H9 (cell line): ENCODE measurements around the gene PHACTR1. TPM values are rescaled to one million over a fixed set of nuclear protein-coding genes. Genes with fewer than 3 reads are reported as not detected.

ENCODE experiments used
- DNase-seq: peaks from one replicate; pipeline ENCODE4 v3.0.0-alpha.2; 2017
- H2AFZ ChIP-seq: one replicate; pipeline ENCODE4 v1.6.1; 2013; ENCODE audit warnings: mild to moderate bottlenecking, low read length, control low read depth, moderate library complexity
- H2AK5ac ChIP-seq: 2 replicates; pipeline ENCODE4 v1.6.1; 2013; ENCODE audit warnings: low read length, control low read depth, mixed read lengths; ENCODE audit not compliant: insufficient read length
- H2BK120ac ChIP-seq: one replicate; pipeline ENCODE4 v1.6.1; 2013; ENCODE audit warnings: low read depth, mild to moderate bottlenecking, low read length, control low read depth, inconsistent platforms; ENCODE audit not compliant: poor library complexity, severe bottlenecking
- H2BK12ac ChIP-seq: 2 replicates; pipeline ENCODE4 v1.6.1; 2013; ENCODE audit warnings: low read length, control low read depth, mixed read lengths, low read depth; ENCODE audit not compliant: insufficient read length
- H2BK15ac ChIP-seq: 2 replicates; pipeline ENCODE4 v1.6.1; 2013; ENCODE audit warnings: low read depth, low read length, control low read depth
- H2BK20ac ChIP-seq: one replicate; pipeline ENCODE4 v1.6.1; 2013; ENCODE audit warnings: low read depth, mild to moderate bottlenecking, low read length, control low read depth, inconsistent platforms; ENCODE audit not compliant: poor library complexity, severe bottlenecking
- H2BK5ac ChIP-seq: 2 replicates; pipeline ENCODE4 v1.6.1; 2013; ENCODE audit warnings: low read length, control low read depth, mixed read lengths; ENCODE audit not compliant: insufficient read length
- H3K14ac ChIP-seq: 2 replicates; pipeline ENCODE4 v1.6.1; 2013; ENCODE audit warnings: low read length, control low read depth; ENCODE audit not compliant: insufficient read depth
- H3K18ac ChIP-seq: 2 replicates; pipeline ENCODE4 v1.6.1; 2013; ENCODE audit warnings: low read depth, mild to moderate bottlenecking, mixed read lengths, low read length, control low read depth; ENCODE audit not compliant: insufficient read length
- H3K23ac ChIP-seq: 2 replicates; pipeline ENCODE4 v1.6.1; 2013; ENCODE audit warnings: low read length, control low read depth, mixed read lengths, low read depth; ENCODE audit not compliant: insufficient read length
- H3K23me2 ChIP-seq: 2 replicates; pipeline ENCODE4 v1.6.1; 2013; ENCODE audit warnings: low read depth, mild to moderate bottlenecking, mixed read lengths, low read length, control low read depth; ENCODE audit not compliant: insufficient read length, poor library complexity, severe bottlenecking
- H3K27ac ChIP-seq: 2 replicates; pipeline ENCODE4 v1.5.1; 2013; ENCODE audit warnings: low read length, control low read depth, mixed read lengths, low read depth; ENCODE audit not compliant: insufficient read length
- H3K27me3 ChIP-seq: 2 replicates; pipeline ENCODE4 v1.6.1; 2013; ENCODE audit warnings: low read length, control low read depth, inconsistent platforms; ENCODE audit not compliant: insufficient read depth
- H3K4ac ChIP-seq: 2 replicates; pipeline ENCODE4 v1.6.1; 2013; ENCODE audit warnings: low read depth, mild to moderate bottlenecking, control low read depth, inconsistent platforms, low read length, moderate library complexity
- H3K4me1 ChIP-seq: 2 replicates; pipeline ENCODE4 v1.6.1; 2013; ENCODE audit warnings: low read length, control low read depth, inconsistent platforms; ENCODE audit not compliant: insufficient read depth
- H3K4me2 ChIP-seq: 2 replicates; pipeline ENCODE4 v1.6.1; 2013; ENCODE audit warnings: low read length, control low read depth, mixed read lengths; ENCODE audit not compliant: insufficient read length, insufficient read depth
- H3K56ac ChIP-seq: 2 replicates; pipeline ENCODE4 v1.6.1; 2013; ENCODE audit warnings: low read depth, mild to moderate bottlenecking, mixed read lengths, low read length, control low read depth; ENCODE audit not compliant: insufficient read length
- H3K79me1 ChIP-seq: 2 replicates; pipeline ENCODE4 v1.6.1; 2013; ENCODE audit warnings: low read depth, mild to moderate bottlenecking, moderate library complexity, low read length, control low read depth, inconsistent platforms; ENCODE audit not compliant: insufficient read depth, poor library complexity, severe bottlenecking
- H3K79me2 ChIP-seq: 2 replicates; pipeline ENCODE4 v1.6.1; 2013; ENCODE audit warnings: low read length, control low read depth, inconsistent platforms; ENCODE audit not compliant: insufficient read depth
- H3K9ac ChIP-seq: 2 replicates; pipeline ENCODE4 v1.6.1; 2013; ENCODE audit warnings: low read length, control low read depth, mixed read lengths; ENCODE audit not compliant: insufficient read length; ENCODE audit errors: extremely low read depth
- H3K9me3 ChIP-seq: one replicate; pipeline ENCODE4 v1.6.1; 2013; ENCODE audit warnings: low read depth, low read length, inconsistent platforms; ENCODE audit not compliant: control insufficient read depth
- H3T11ph ChIP-seq: one replicate; pipeline ENCODE4 v1.6.1; 2013; ENCODE audit warnings: mild to moderate bottlenecking, low read length, control low read depth, inconsistent platforms
- H4K20me1 ChIP-seq: one replicate; pipeline ENCODE4 v1.6.1; 2013; ENCODE audit not compliant: control insufficient read depth, insufficient read length, insufficient read depth
- H4K5ac ChIP-seq: 2 replicates; pipeline ENCODE4 v1.6.1; 2013; ENCODE audit warnings: low read depth, mild to moderate bottlenecking, mixed read lengths, low read length, control low read depth; ENCODE audit not compliant: insufficient read length
- H4K8ac ChIP-seq: replicated peaks from 2 replicates; pipeline ENCODE4 v1.6.1; 2013; ENCODE audit warnings: low read length, control low read depth, mixed read lengths, low read depth; ENCODE audit not compliant: insufficient read length
- H4K91ac ChIP-seq: 2 replicates; pipeline ENCODE4 v1.6.1; 2013; ENCODE audit warnings: low read depth, mild to moderate bottlenecking, moderate library complexity, mixed read lengths, low read length, control low read depth; ENCODE audit not compliant: insufficient read length
- H3K27ac Mint-ChIP-seq, 3 experiments: 2 replicates in 2 of 3; 3 replicates in 1 of 3; pipeline ENCODE4 v1.8.0; 2020 to 2021; ENCODE audit warnings: mixed read lengths in 3 of 3, mild to moderate bottlenecking in 1 of 3, moderate library complexity in 1 of 3
- H3K27me3 Mint-ChIP-seq: 2 replicates; pipeline ENCODE4 v1.8.0; 2021; ENCODE audit warnings: low read depth, mild to moderate bottlenecking, moderate library complexity, mixed read lengths
- H3K36me3 Mint-ChIP-seq, 3 experiments: 2 replicates in 2 of 3; 3 replicates in 1 of 3; pipeline ENCODE4 v1.8.0; 2020 to 2021; ENCODE audit warnings: low read depth in 3 of 3, mixed read lengths in 3 of 3; ENCODE audit not compliant: insufficient read depth in 1 of 3
- H3K4me1 Mint-ChIP-seq, 2 experiments: 2 replicates each; pipeline ENCODE4 v1.8.0; 2020; ENCODE audit warnings: mixed read lengths in 2 of 2
- H3K4me3 Mint-ChIP-seq, 2 experiments: 2 replicates in 1 of 2; 3 replicates in 1 of 2; pipeline ENCODE4 v1.8.0; 2020 to 2021; ENCODE audit warnings: mild to moderate bottlenecking in 2 of 2, mixed read lengths in 2 of 2, moderate library complexity in 1 of 2
- H3K9me3 Mint-ChIP-seq, 2 experiments: 2 replicates in 1 of 2; 3 replicates in 1 of 2; pipeline ENCODE4 v1.8.0; 2020; ENCODE audit warnings: mild to moderate bottlenecking in 2 of 2, mixed read lengths in 2 of 2, moderate library complexity in 1 of 2
- WGBS: extraction: QIAGEN DNeasy Blood & Tissue Kit; methylation state at CpG from one replicate; pipeline ENCODE4 v1.1.7; 2013; ENCODE audit warnings: missing lambda C conversion rate, low lambda C conversion rate, mixed read lengths; ENCODE audit not compliant: insufficient read length; ENCODE audit errors: extremely low coverage; 5-methylcytosine and 5-hydroxymethylcytosine counted together
- total RNA-seq: library from RNA; stranded (reverse); gene quantifications from 2 replicates; pipeline ENCODE4 v1.2.1, GENCODE V29; 2021
- TF ChIP-seq, protein P1 (sequence below): fragments of 200-600 bp; sonication (generic); conservative IDR thresholded peaks from 3 replicates; pipeline ENCODE4 v1.8.0; 2021; ENCODE audit warnings: antibody characterized with exemption, mild to moderate bottlenecking

Gene PHACTR1
- total RNA-seq, 1 experiment from 2014 or later: 15.9 TPM

DNA sequence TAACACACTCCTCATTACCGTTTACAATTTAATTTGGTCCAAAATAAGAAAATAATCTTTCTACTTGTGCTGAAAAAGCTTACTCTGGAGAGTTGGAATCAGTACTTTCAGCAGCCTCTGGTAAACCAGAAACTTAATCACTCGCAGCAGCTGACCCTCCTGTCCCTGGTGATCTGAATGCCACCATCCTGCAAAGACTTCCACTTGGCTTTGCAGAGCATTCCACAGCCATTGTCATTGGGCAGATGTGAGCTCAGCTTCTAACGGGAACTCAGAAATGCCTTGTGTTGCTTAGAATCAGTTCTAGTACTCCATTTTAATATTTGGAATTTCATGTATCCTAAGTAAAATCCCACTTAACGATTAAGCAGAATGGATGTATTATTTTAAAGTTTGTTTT lies 59.7 kb downstream of the PHACTR1 start:
- H3K14ac ChIP-seq: no peak overlapping the region
- DNase-seq: no peak
- H2BK120ac ChIP-seq: no peak overlapping the region
- no peak overlapping the region for H2BK5ac ChIP-seq
- H3K27me3 Mint-ChIP-seq: no peaks in the 10 kb centered on the region
- WGBS: no CpG with 5 or more reads among the region's 4 CpGs
- no peaks in the 10 kb centered on the region for H3K9me3 Mint-ChIP-seq
- no peaks in the 10 kb centered on the region for H3K36me3 Mint-ChIP-seq
- no peaks in the 10 kb centered on the region for H3K9me3 ChIP-seq
- no peak overlapping the region for H2BK20ac ChIP-seq
- H3K27ac Mint-ChIP-seq: peak overlapping the region in 2 of 3 experiments; percentile 37 to 53; a peak in 2 of 7 replicates
- no peaks in the 10 kb centered on the region; the same call in 1 of the 2 replicates for H3K4me1 ChIP-seq
- no peak overlapping the region for H3K18ac ChIP-seq
- H3K79me2 ChIP-seq: no peaks in the 10 kb centered on the region
- no peak overlapping the region for H3T11ph ChIP-seq
- H3K27ac ChIP-seq: no peak overlapping the region
- H3K4ac ChIP-seq: no peak overlapping the region
- no peak overlapping the region for H3K4me2 ChIP-seq
- no peak overlapping the region for H2BK12ac ChIP-seq
- no peak overlapping the region for H3K4me3 Mint-ChIP-seq
- H2AK5ac ChIP-seq: no peak overlapping the region
- no peak overlapping the region for H2BK15ac ChIP-seq
- H3K23me2 ChIP-seq: no peaks in the 10 kb centered on the region
- H2AFZ ChIP-seq: no peak overlapping the region
- no peak overlapping the region for H3K23ac ChIP-seq
- no peaks in the 10 kb centered on the region for H3K79me1 ChIP-seq
- no peaks in the 10 kb centered on the region for H3K27me3 ChIP-seq
- H4K20me1 ChIP-seq: no peaks in the 10 kb centered on the region
- H3K56ac ChIP-seq: no peak overlapping the region
- no peak overlapping the region for H4K8ac ChIP-seq
- H4K91ac ChIP-seq: no peak overlapping the region
- H3K4me1 Mint-ChIP-seq: peaks cover 14 to 18% of the 10 kb centered on the region in 2 experiments
- no peak overlapping the region for H3K9ac ChIP-seq
- TF ChIP-seq, protein P1, sequence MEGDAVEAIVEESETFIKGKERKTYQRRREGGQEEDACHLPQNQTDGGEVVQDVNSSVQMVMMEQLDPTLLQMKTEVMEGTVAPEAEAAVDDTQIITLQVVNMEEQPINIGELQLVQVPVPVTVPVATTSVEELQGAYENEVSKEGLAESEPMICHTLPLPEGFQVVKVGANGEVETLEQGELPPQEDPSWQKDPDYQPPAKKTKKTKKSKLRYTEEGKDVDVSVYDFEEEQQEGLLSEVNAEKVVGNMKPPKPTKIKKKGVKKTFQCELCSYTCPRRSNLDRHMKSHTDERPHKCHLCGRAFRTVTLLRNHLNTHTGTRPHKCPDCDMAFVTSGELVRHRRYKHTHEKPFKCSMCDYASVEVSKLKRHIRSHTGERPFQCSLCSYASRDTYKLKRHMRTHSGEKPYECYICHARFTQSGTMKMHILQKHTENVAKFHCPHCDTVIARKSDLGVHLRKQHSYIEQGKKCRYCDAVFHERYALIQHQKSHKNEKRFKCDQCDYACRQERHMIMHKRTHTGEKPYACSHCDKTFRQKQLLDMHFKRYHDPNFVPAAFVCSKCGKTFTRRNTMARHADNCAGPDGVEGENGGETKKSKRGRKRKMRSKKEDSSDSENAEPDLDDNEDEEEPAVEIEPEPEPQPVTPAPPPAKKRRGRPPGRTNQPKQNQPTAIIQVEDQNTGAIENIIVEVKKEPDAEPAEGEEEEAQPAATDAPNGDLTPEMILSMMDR: no peak
- no peak overlapping the region for H4K5ac ChIP-seq
